Measurements from ENCODE around the gene TLE3. TPM values are rescaled to one million over a fixed set of nuclear protein-coding genes. Genes with fewer than 3 reads are reported as not detected.

TLE3 gene
- polyA plus RNA-seq, 3 donors = 12.8 to 117 (median 23.6) TPM

- Mint-ChIP-seq H3K4me3 (no peak overlapping the region), H3K27ac (peak overlapping the region in 1 of 7 donors; percentile 4), H3K4me1 (no peaks in the 10 kb centered on the region), H3K36me3 (no peaks in the 10 kb centered on the region), H3K9me3 (peaks cover 0 to 3% (median 0%) of the 10 kb centered on the region in 7 donors), H3K27me3 (ENCODE audit: low read depth in 3 of 3) (peaks cover 8 to 9% (median 9%) of the 10 kb centered on the region in 3 donors)
- Histone ChIP-seq H3K9me3 (replicated peaks in 1 of 2; ENCODE audit: control insufficient read depth in 1 of 2, insufficient read depth in 1 of 2, low read length in 2 of 2) (no peaks in the 10 kb centered on the region), H3K36me3 (replicated peaks in 1 of 2; ENCODE audit: control insufficient read depth in 1 of 2, insufficient read depth in 2 of 2, low read length in 2 of 2) (no peaks in the 10 kb centered on the region), H3K79me2 (ENCODE audit: insufficient read depth, low read length) (no peaks in the 10 kb centered on the region), H2AFZ (ENCODE audit: insufficient read depth, low read depth, low read length, poor library complexity, severe bottlenecking) (no peak overlapping the region), H4K20me1 (ENCODE audit: insufficient read depth, low read length) (no peaks in the 10 kb centered on the region), H3K27ac (ENCODE audit: low read depth in 1 of 2, low read length in 2 of 2) (no peak overlapping the region), H3K4me3 (replicated peaks in 1 of 3; ENCODE audit: low read depth in 2 of 3, low read length in 3 of 3) (no peak overlapping the region), H3K27me3 (ENCODE audit: control insufficient read depth in 2 of 2, insufficient read depth in 2 of 2, low read length in 2 of 2) (no peaks in the 10 kb centered on the region), H3K4me1 (ENCODE audit: control insufficient read depth in 1 of 2, insufficient read depth in 2 of 2, low read length in 2 of 2) (no peaks in the 10 kb centered on the region), H3K4me2 (replicated peaks; ENCODE audit: extremely low read depth, low read length, poor library complexity, severe bottlenecking) (no peak overlapping the region), H3K9ac (ENCODE audit: insufficient read depth, low read length, poor library complexity, severe bottlenecking) (no peak overlapping the region)
- intact Hi-C loops (cut with micrococcal nuclease) = no loop called here
- DNase-seq = no peak
- TF ChIP-seq CTCF (IDR thresholded peaks at IDR 0.05) = no peak
- WGBS (ENCODE audit: insufficient coverage) = 100% methylated on average over 1 of the region's 3 CpGs
Observed at GRCh38 chr15:70008697-70009290, 88.9 kb downstream of the TLE3 start.

GRCh38 chr15:70006259-70007147 is 91.2 kb downstream of the TLE3 start:
- TF ChIP-seq CTCF (IDR thresholded peaks at IDR 0.05) = no peak
- peaks cover 6 to 13% (median 11%) of the 10 kb centered on the region in 7 donors for H3K9me3 Mint-ChIP-seq
- no peak overlapping the region for H3K9ac ChIP-seq (ENCODE audit: insufficient read depth, low read length, poor library complexity, severe bottlenecking)
- H4K20me1 ChIP-seq (ENCODE audit: insufficient read depth, low read length) = no peaks in the 10 kb centered on the region
- no peak overlapping the region for H3K4me3 ChIP-seq (replicated peaks in 1 of 3; ENCODE audit: low read depth in 2 of 3, low read length in 3 of 3)
- intact Hi-C loops (cut with micrococcal nuclease) = no loop called here
- no peak overlapping the region for H3K4me3 Mint-ChIP-seq
- DNase-seq = no peak
- no peak overlapping the region for H2AFZ ChIP-seq (ENCODE audit: insufficient read depth, low read depth, low read length, poor library complexity, severe bottlenecking)
- H3K4me1 Mint-ChIP-seq = no peaks in the 10 kb centered on the region
- peaks cover 7 to 12% (median 9%) of the 10 kb centered on the region in 3 donors for H3K27me3 Mint-ChIP-seq (ENCODE audit: low read depth in 3 of 3)
- no peaks in the 10 kb centered on the region for H3K79me2 ChIP-seq (ENCODE audit: insufficient read depth, low read length)
- H3K36me3 ChIP-seq (replicated peaks in 1 of 2; ENCODE audit: control insufficient read depth in 1 of 2, insufficient read depth in 2 of 2, low read length in 2 of 2) = no peaks in the 10 kb centered on the region
- H3K27me3 ChIP-seq (ENCODE audit: control insufficient read depth in 2 of 2, insufficient read depth in 2 of 2, low read length in 2 of 2) = no peaks in the 10 kb centered on the region
- peak overlapping the region in 1 of 7 donors; percentile 46 for H3K27ac Mint-ChIP-seq
- no peaks in the 10 kb centered on the region for H3K4me1 ChIP-seq (ENCODE audit: control insufficient read depth in 1 of 2, insufficient read depth in 2 of 2, low read length in 2 of 2)
- peaks cover 0 to 12% of the 10 kb centered on the region in 2 donors for H3K9me3 ChIP-seq (replicated peaks in 1 of 2; ENCODE audit: control insufficient read depth in 1 of 2, insufficient read depth in 1 of 2, low read length in 2 of 2)
- H3K4me2 ChIP-seq (replicated peaks; ENCODE audit: extremely low read depth, low read length, poor library complexity, severe bottlenecking) = no peak overlapping the region
- no peak overlapping the region for H3K27ac ChIP-seq (ENCODE audit: low read depth in 1 of 2, low read length in 2 of 2)
- 92% methylated on average over 9 of the region's 12 CpGs for WGBS (ENCODE audit: insufficient coverage)
- H3K36me3 Mint-ChIP-seq = no peaks in the 10 kb centered on the region
